Measurements from ENCODE around the gene MRPL28. TPM values are rescaled to one million over a fixed set of nuclear protein-coding genes. Genes with fewer than 3 reads are reported as not detected.

Gene MRPL28
- total and polyA plus RNA-seq, 8 donors = 39.6 to 59.4 (median 46.8) TPM

- H3K27ac ChIP-seq = no peak overlapping the region
- DNase-seq = no peak
- H3K9me3 ChIP-seq = no peaks in the 10 kb centered on the region
- no peak overlapping the region for H3K4me3 ChIP-seq
- no peak for ATAC-seq
- H3K4me1 ChIP-seq = peaks cover 11 to 23% of the 10 kb centered on the region in 2 donors
- peaks cover 0 to 81% of the 10 kb centered on the region in 2 donors for H3K36me3 ChIP-seq
- H3K27me3 ChIP-seq = no peaks in the 10 kb centered on the region
- TF ChIP-seq CTCF (IDR thresholded peaks at IDR 0.05) = no peak
- intact Hi-C loops (cut with DNase I) = no loop called here
These were observed 2.1 kb upstream of the MRPL28 start for GRCh38 chr16:372302-372983.

- H3K36me3 ChIP-seq = peaks cover 0 to 81% of the 10 kb centered on the region in 2 donors
- H3K4me1 ChIP-seq = peaks cover 11 to 23% of the 10 kb centered on the region in 2 donors
- DNase-seq (no peak), ATAC-seq (no peak)
- H3K27me3 ChIP-seq = no peaks in the 10 kb centered on the region
- H3K9me3 ChIP-seq = no peaks in the 10 kb centered on the region
- H3K4me3 ChIP-seq = no peak overlapping the region
- intact Hi-C loops (cut with DNase I) = no loop called here
- H3K27ac ChIP-seq = peak overlapping the region in 1 of 2 donors; percentile 75
- no peak for TF ChIP-seq CTCF (IDR thresholded peaks at IDR 0.05)
These were observed 1.4 kb upstream of the MRPL28 start for GRCh38 chr16:371515-372301.

- Histone ChIP-seq H3K27me3 (no peaks in the 10 kb centered on the region), H3K36me3 (peaks cover 0 to 81% of the 10 kb centered on the region in 2 donors), H3K4me1 (peaks cover 11 to 23% of the 10 kb centered on the region in 2 donors), H3K27ac (peak overlapping the region; percentile 39 to 75), H3K9me3 (no peaks in the 10 kb centered on the region), H3K4me3 (peak overlapping the region in 1 of 2 donors; percentile 45)
- DNase-seq (no peak), ATAC-seq (peak; percentile 3)
- TF ChIP-seq CTCF (IDR thresholded peaks at IDR 0.05) = no peak
- intact Hi-C loops (cut with DNase I) = no loop called here
These were observed 709 bp upstream of the MRPL28 start for GRCh38 chr16:370979-371514.

GRCh38 chr16:369866-370436, 387 bp downstream of the MRPL28 start:
- ATAC-seq (peak; percentile 36), DNase-seq (peak in 1 of 4 donors; percentile 80)
- peaks cover 11 to 23% of the 10 kb centered on the region in 2 donors for H3K4me1 ChIP-seq
- H3K27ac ChIP-seq = no peak overlapping the region
- peaks cover 0 to 73% of the 10 kb centered on the region in 2 donors for H3K36me3 ChIP-seq
- peaks cover 0 to under 1% of the 10 kb centered on the region in 2 donors for H3K27me3 ChIP-seq
- TF ChIP-seq CTCF (IDR thresholded peaks at IDR 0.05) = no peak
- no peaks in the 10 kb centered on the region for H3K9me3 ChIP-seq
- H3K4me3 ChIP-seq = peak overlapping the region; percentile 22 to 45
- intact Hi-C loops (cut with DNase I) = no loop called here
